ENCODE measurements around the gene TEX22.

The TEX22 gene

DNA sequence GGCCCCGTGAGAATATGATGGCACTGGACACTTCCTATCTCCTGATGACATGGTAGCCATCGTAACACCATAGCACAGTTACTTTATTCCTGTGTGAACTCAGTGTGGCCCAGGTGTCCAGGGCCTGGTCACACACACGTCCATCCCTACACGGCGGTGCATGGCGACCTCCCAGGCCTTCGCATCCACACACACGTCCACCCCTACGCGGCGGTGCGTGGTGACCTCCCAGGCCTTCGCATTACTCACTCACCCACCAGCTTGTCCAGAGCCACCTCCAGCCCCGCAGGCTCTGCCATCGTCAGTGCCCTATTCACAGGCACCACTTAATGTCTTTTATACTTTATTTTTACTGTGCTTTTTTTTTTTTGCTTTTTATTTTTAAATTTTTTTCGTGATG lies 39.4 kb upstream of the TEX22 start:
- no peak for TF ChIP-seq CTCF (IDR thresholded peaks at IDR 0.05)

DNA sequence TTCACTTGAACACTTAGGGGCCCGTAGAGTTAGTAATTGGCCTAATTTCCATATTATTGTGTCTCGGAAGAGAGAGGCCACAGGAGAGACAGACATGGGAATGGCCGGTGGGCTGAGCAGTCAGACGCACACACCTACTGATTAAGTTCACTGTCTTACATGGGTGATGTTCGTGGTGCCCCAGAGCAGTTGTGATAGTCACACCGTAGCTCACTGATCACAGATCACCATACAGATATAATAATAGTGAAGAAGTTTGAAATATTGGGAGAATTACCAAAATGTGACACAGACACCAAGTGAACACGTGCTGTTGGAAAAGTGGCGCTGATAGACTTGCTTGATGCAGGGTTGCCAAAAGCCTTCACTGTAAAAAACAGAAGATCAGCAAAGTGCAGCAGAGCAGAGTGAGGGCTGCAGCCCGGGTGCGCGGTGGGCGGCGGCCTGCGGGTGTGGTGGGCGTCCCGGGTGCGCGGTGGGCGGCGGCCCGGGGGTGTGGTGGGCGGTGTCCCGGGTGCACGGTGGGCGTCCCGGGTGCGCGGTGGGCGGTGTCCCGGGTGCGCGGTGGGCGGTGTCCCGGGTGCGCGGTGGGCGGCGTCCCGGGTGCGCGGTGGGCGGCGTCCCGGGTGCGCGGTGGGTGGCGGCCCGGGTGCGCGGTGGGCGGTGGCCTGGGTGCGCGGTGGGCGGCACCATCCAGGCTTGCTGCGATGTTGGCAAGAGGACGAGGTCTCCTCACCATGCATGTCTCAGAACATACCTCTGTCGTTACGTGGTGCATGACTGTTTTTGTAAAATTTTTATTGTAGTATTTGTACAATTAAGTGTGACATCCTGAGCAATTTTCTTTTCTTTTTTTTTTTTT lies 34.3 kb upstream of the TEX22 start:
- no peak for TF ChIP-seq CTCF (IDR thresholded peaks at IDR 0.05)

DNA sequence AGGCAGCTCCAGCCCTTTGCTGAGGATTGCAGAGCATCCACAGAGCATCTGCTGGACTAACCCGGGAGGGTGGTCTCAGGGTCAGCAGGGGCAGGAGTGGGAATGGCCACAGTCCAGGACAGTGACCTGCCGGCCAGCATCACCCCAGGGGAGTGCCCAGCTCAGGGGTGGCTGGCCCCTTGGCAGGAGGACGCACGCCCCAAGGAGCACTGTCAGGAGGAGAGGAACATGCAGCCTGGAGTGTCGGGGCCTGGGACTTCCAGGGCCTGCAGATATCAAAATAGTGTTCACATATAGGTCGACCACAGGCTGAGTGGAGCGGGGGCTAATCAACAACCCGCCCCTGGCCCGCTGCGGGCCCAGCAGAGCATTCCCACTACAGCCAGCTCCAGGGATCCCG lies 33.2 kb upstream of the TEX22 start:
- no peak for TF ChIP-seq CTCF (IDR thresholded peaks at IDR 0.05)

GRCh38 chr14:105365681-105366080 lies 32.7 kb upstream of the TEX22 start:
- no peak for TF ChIP-seq CTCF (IDR thresholded peaks at IDR 0.05)

DNA sequence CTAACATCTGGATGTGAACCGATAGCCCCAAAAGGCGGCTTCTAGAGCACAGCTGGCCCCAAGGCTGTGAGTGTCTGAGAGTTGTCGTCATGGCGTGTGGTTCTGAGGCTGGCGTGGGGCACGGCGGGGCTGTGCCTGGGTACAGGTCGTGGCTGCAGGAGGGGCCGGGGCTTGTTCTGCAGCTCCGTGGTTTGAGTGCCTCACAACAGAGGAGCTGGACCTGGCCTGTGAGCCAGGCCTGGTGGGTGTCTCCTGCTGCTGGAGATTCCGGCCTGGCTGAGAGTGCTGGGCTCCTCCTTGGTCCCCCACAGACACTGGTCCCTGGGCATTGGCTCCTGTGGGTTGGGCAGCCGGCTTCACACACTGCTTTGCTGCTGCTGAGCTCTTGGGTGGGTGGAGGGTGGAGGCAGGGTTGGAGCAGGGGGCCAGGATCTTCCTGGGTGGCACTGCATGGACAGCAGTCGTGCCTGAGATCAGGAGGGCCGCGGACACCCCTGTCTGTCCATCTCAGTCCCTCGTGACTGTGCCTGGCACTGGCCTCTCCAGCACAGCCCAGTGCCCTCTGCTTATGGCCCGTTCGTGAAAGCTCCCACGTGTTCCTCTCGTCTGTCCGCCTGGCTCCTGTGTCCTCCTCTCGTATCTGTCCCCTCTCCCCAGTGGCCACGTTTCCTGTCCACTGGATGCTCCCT lies 31.8 kb upstream of the TEX22 start:
- TF ChIP-seq CTCF (IDR thresholded peaks at IDR 0.05): no peak

GRCh38 chr14:105367116-105368031 lies 31.0 kb upstream of the TEX22 start:
- TF ChIP-seq CTCF (IDR thresholded peaks at IDR 0.05): no peak

DNA sequence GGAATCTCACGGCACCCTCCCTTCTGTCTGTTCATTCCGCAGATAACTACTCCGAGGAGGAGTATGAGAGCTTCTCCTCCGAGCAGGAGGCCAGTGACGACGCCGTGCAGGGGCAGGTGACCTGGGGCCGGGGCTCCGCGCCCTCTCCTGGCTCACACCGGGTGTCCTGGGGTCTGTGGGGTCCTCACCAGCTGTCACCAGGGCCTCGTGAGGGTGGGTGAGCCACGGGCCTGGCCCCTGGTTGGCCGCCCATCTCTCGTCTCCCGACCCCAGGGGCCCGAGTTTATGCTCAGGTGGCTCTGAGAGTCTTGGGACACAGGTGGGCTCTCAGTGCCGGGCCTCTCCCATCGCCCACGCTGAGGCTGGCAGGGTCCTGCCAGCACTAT lies 30.3 kb upstream of the TEX22 start:
- no peak for TF ChIP-seq CTCF (IDR thresholded peaks at IDR 0.05)
